SJSA1 (cell line): Measurements from ENCODE around the gene CEP128. TPM values are rescaled to one million over a fixed set of nuclear protein-coding genes. Genes with fewer than 3 reads are reported as not detected.

Experiments used
- DNase-seq, 2 experiments: peaks; one replicate each; pipeline ENCODE4 v3.0.0-alpha.2; 2015 to 2020; ENCODE audit warnings: low spot score in 2 of 2, low read depth in 1 of 2
- H3K27ac ChIP-seq: fragments of 250-450 bp; sonication (Bioruptor Pico); 2 replicates; pipeline ENCODE4 v1.5.1; 2020; ENCODE audit warnings: mild to moderate bottlenecking, moderate library complexity
- H3K27me3 ChIP-seq: fragments of 250-450 bp; sonication (Bioruptor Pico); replicated peaks from 2 replicates; pipeline ENCODE4 v1.5.1; 2020; ENCODE audit warnings: mild to moderate bottlenecking, moderate library complexity
- H3K36me3 ChIP-seq: fragments of 250-450 bp; sonication (Bioruptor Pico); 2 replicates; pipeline ENCODE4 v1.5.1; 2020; ENCODE audit warnings: mild to moderate bottlenecking
- H3K4me1 ChIP-seq: fragments of 250-450 bp; sonication (Bioruptor Pico); replicated peaks from 2 replicates; pipeline ENCODE4 v1.6.1; 2021; ENCODE audit warnings: mild to moderate bottlenecking
- H3K4me3 ChIP-seq: fragments of 250-450 bp; sonication (Bioruptor Pico); 2 replicates; pipeline ENCODE4 v1.5.1; 2020; ENCODE audit warnings: mild to moderate bottlenecking
- H3K9me3 ChIP-seq: fragments of 250-450 bp; sonication (Bioruptor Pico); replicated peaks from 2 replicates; pipeline ENCODE4 v1.5.1; 2020; ENCODE audit warnings: mild to moderate bottlenecking
- total RNA-seq: library from RNA; depleted of rRNA; stranded (reverse); fragments of >200 nt; shearing (Covaris generic); gene quantifications from 2 replicates; pipeline ENCODE4 v1.2.3, GENCODE V29; 2014

CEP128 gene
- total RNA-seq, 1 experiment from 2014 or later = 5.2 TPM

DNA sequence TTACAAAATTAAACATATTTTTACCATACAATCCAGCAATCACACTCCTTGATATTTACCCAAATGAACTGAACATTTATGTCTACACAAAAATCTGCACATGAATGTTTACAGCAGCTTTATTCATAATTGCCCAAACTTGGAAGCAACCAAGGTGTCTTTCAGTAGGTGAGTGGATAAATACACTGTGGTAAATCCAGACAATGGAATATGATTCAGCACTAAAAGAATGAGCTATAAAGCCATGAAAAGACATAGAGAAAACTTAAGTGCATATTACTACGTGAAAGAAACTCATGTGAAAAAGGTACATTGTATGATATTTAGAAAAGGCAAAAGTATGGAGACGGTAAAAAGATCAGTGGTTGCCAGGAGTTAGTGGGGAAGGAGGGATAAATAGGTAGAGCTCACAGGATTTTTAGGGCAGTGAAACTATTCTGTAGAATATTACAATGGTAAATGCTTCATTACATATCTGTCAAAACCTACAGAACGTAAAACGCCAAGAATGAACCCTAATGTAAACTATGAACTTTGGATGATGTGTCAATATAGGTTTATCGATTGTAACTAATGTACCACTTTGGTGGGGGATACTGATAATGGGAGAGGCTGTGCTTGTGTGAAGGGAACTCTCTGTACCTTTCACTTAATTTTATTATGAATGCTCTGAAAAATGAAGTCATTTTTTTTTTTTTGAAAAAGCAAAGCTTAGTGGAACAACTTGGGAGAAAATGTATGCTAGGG, 295.7 kb downstream of the CEP128 start:
- Histone ChIP-seq H3K9me3 (no peaks in the 10 kb centered on the region), H3K27me3 (no peaks in the 10 kb centered on the region), H3K4me1 (peaks cover 5% of the 10 kb centered on the region; the same call in 1 of the 2 replicates), H3K4me3 (no peak overlapping the region), H3K36me3 (no peaks in the 10 kb centered on the region; the same call in 1 of the 2 replicates), H3K27ac (no peak overlapping the region)
- DNase-seq = no peak

DNA sequence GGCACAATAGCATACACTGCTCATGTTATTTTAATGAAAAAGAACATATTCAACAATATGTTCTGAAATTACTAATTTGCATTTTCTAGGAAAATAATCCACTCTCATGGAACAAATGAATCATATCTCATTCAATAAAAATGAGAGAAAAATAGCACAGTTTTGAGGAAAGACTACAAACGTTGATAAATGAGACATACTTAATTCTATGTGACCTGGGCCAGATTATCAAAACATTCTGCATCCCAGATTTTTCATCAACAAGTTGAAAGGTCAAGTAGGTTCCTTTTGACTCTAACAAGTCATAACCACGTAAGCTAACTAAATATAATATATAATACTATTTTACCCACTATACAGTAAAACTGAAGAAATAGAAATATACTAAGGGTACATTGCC, 296.7 kb downstream of the CEP128 start:
- Histone ChIP-seq H3K27me3 (no peaks in the 10 kb centered on the region), H3K4me3 (no peak overlapping the region), H3K36me3 (no peaks in the 10 kb centered on the region; the same call in 1 of the 2 replicates), H3K27ac (no peak overlapping the region), H3K9me3 (no peaks in the 10 kb centered on the region), H3K4me1 (peaks cover 5% of the 10 kb centered on the region; the same call in 1 of the 2 replicates)
- no peak for DNase-seq

DNA sequence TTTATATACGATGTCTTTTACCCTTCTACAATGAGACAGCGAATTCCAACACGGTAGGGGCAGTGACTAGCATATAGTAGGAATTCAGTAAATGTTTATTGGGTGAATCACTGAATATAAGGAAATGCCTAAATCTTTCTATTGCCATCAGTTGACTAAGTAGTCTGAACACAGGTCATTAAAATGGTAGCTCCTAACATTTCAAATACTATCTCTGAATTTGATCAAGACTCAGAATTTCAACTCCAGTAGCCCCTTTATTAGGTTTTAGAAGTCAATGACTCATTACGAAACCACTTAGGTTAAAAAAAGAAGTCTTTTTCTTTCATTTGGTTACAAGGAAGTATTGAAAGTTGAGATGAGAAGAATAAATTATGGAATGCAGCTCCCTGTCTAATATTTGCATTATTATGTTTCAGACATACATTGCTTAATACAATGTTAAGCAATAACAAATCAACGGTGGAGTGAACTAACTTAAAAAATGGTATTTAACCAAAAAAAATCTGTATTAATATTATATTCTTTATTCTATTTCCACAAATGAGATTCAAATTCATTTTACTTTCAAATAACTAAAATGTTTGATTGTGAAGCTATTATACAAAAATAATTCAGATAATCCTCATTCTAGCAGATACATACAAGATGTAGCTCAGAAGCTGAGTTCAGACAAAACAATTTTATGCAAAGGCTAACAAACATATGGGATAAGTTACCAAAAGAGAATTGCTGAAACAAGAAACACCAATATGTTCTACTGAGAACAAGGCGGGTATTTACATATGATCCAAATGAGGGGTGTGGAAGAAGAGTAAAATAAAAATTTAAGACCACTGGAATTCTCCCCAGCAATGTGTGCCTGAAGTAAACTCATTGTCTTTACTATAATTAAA, 302.7 kb downstream of the CEP128 start:
- H3K36me3 ChIP-seq = no peaks in the 10 kb centered on the region
- DNase-seq = peak; percentile 39 to 55
- H3K27me3 ChIP-seq = no peaks in the 10 kb centered on the region
- H3K9me3 ChIP-seq = no peaks in the 10 kb centered on the region
- peaks cover 25% of the 10 kb centered on the region for H3K4me1 ChIP-seq
- peak overlapping the region; percentile 79 for H3K27ac ChIP-seq
- no peak overlapping the region for H3K4me3 ChIP-seq

DNA sequence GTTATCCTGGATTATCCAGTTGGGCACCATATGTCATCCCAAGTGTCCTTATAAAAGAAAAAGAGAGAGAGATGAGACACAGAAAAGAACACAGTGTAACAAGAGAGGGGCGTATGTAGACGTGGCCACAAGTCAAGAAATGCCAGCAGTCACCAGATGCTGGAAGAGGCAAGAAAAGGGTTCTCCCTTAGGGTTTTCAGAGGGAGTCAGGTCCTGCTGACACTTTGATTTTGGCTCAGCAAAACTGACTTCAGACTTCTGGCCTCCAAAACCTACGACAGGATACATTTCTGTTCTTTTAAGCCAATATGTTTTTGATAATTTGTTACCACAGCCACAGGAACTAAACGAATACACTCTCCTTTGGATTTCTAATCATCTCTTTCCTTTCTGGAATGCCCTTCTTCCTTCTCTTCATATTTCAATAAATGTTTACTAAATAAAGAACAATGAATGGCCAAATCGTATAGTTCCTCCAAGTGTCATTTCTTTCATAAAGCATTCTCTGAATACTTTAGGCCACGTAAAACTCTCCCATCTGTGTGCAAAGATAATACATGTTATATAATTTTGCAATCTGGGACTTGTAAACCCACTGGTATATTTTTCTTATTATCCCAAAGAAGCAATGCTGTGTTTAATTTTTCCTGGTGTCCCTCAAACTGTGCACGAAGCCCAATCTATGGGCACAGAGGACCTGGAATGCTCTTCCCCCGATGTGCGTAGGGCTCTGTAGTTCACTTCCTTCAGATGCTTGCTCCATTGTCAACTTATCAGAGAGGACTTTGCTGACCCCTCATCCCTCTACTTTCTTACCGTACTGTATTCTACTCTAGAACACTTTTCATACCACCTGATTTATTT, 303.6 kb downstream of the CEP128 start:
- Histone ChIP-seq H3K4me3 (no peak overlapping the region), H3K36me3 (no peaks in the 10 kb centered on the region), H3K4me1 (peaks cover 25% of the 10 kb centered on the region), H3K27ac (peak overlapping the region; percentile 79), H3K27me3 (no peaks in the 10 kb centered on the region), H3K9me3 (no peaks in the 10 kb centered on the region)
- DNase-seq = no peak

DNA sequence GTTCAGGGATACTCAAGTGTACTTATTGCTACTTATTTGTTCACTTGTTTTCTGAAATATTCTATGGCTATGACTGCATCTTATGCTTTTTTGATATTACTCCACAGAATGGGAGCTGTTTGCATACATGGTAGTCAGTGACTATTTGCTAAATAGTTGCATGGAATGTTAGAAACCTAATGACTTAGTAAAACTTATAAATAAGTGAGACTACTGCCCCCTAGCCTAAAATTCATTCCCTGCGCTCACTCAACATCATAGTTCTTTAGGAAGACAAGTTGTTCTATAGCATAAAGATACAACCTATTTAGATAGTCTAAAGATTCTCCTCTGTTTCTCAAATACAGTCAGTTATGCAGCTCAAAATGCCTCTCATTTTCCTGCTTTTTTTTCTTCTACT, 305.5 kb downstream of the CEP128 start:
- peaks cover 25% of the 10 kb centered on the region for H3K4me1 ChIP-seq
- no peaks in the 10 kb centered on the region for H3K9me3 ChIP-seq
- no peaks in the 10 kb centered on the region for H3K36me3 ChIP-seq
- no peak for DNase-seq
- no peak overlapping the region for H3K27ac ChIP-seq
- H3K27me3 ChIP-seq = no peaks in the 10 kb centered on the region
- H3K4me3 ChIP-seq = no peak overlapping the region

DNA sequence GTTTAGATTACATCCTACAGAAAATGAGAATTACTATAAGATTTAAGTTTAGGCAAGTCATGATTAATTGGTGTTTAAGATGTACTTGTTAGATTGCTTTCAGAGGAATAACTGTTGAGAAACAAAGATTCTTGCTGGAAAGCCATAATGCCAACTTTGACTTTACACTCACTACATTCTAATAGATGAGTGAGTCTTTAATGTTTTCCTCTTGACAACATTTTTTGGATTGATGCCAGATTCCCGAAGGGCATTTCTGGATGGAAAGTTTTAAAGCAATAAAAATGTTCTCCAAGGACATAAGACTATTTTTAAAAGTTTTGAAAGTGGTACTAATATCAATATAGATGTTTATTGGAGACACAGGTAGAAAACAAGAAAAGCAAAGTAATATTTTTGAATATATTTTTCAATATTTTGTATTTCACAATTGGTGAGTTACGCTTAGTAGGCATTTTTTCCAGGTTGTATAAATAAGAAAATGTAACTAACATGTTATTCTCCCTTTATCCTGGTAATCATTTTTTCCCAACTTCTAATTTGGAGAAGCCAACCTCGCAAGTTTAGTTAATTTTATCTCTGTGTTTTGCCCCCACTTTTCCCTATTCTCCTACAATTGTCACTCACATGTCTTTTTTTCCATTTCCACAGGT, 307.3 kb downstream of the CEP128 start:
- Histone ChIP-seq H3K36me3 (no peaks in the 10 kb centered on the region), H3K9me3 (no peaks in the 10 kb centered on the region), H3K27ac (no peak overlapping the region), H3K27me3 (no peaks in the 10 kb centered on the region), H3K4me1 (peaks cover 18% of the 10 kb centered on the region), H3K4me3 (no peak overlapping the region)
- DNase-seq = no peak

DNA sequence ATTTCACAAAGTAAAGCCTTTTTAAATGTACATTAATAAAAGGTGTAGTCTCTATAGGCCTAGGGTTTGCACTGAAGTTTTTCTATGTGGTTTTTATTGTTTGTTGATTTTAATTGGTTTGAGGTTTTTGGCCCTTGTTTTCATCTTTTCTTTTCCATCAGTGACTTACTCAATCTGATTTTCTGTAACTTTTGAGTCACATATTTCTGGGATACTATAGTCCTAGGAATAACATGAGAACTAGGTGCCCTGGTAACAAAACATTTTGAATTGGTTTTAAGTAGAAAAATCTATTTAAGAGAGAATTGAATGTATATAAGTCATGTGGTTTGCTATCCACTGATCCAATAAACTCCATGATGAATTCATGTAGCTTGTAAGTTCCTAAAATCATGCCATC, 311.9 kb downstream of the CEP128 start:
- Histone ChIP-seq H3K27ac (no peak overlapping the region), H3K4me1 (no peaks in the 10 kb centered on the region; the same call in 1 of the 2 replicates), H3K9me3 (no peaks in the 10 kb centered on the region), H3K4me3 (no peak overlapping the region), H3K27me3 (no peaks in the 10 kb centered on the region), H3K36me3 (no peaks in the 10 kb centered on the region)
- DNase-seq = no peak

DNA sequence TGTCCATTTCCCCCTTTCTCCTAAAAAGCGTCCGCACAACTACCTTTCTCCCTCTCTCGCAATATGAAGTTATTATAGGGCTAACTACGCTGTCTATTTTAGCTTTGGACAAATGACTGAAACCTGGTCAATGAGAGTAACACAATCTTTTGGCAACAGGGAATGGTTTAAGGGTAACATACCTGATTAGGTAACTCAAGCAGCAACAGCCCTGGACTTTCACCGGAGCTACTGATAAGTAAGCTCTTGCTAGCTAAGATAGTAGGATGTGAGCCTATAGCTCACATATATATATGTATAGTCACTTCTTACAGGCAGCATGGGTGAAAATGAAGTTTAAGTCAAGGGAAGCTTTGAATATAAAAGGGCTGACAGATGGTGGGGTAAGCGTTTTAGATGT, 313.0 kb downstream of the CEP128 start:
- Histone ChIP-seq H3K27me3 (no peaks in the 10 kb centered on the region), H3K4me3 (no peak overlapping the region), H3K4me1 (no peaks in the 10 kb centered on the region; the same call in 1 of the 2 replicates), H3K36me3 (no peaks in the 10 kb centered on the region), H3K27ac (no peak overlapping the region), H3K9me3 (no peaks in the 10 kb centered on the region)
- no peak for DNase-seq

DNA sequence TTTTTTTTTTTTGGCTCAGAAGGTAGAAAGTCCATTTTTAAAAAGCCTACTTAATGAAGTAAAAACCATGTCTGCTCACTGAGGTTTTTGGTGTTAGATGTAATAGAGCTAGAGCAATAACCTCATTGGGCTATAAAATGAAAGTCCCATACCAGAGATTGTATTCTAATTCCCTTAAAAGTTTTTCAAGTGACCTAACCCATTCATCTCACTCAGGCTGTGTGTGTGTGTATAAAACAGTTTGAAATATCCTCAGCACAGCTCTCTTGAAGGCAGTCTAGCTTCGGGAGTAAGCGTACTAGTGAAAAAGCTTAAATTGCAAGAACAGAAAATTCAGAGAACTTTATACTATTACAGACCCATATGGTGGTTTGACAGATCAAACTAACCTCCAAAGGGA, 313.8 kb downstream of the CEP128 start:
- no peak overlapping the region for H3K4me3 ChIP-seq
- no peak for DNase-seq
- H3K4me1 ChIP-seq = no peaks in the 10 kb centered on the region; the same call in 1 of the 2 replicates
- no peak overlapping the region for H3K27ac ChIP-seq
- no peaks in the 10 kb centered on the region for H3K9me3 ChIP-seq
- H3K36me3 ChIP-seq = no peaks in the 10 kb centered on the region
- no peaks in the 10 kb centered on the region for H3K27me3 ChIP-seq

DNA sequence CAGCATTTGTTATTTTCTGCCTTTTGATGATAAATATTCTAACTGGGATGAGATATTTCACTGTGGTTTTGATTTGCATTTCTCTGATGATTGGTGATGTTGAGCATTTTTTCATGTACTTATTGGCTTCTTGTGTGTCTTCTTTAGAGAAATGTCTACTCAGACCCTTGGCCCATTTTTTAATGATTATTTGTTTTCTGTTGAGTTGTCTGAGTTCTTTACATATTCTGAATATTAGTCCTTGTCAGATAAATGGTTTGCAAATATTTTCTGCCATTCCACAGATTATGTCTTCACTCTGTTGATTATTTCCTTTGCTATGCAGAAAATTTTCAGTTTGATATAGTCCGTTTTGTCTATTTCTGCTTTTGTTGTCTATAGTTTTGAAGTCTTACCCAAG, 317.0 kb downstream of the CEP128 start:
- Histone ChIP-seq H3K27ac (no peak overlapping the region), H3K4me1 (peaks cover 17% of the 10 kb centered on the region), H3K9me3 (no peaks in the 10 kb centered on the region), H3K36me3 (no peaks in the 10 kb centered on the region), H3K27me3 (no peaks in the 10 kb centered on the region), H3K4me3 (no peak overlapping the region)
- no peak for DNase-seq

DNA sequence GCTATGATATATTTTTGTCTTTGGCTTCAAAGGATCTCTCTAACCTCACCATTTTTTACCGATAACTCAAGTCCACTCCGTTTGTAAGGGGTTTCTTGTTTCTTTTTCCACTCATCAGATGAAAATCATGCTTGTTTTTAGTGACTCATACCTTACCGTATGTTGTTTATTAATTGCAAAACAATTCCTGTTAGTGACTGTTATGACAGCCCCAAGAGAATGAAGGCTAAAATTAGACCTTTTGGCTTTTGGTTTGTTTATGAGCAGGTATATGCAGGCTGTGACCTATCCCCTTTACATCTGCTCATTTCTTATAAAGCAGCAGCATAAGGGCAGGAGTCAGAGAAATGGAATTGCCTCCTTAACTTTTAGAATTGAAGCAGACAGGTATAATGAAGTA, 319.8 kb downstream of the CEP128 start:
- Histone ChIP-seq H3K27me3 (no peaks in the 10 kb centered on the region), H3K9me3 (no peaks in the 10 kb centered on the region), H3K4me3 (no peak overlapping the region), H3K36me3 (no peaks in the 10 kb centered on the region), H3K4me1 (peaks cover 21% of the 10 kb centered on the region), H3K27ac (peak overlapping the region; percentile 49)
- peak in 1 of 2 experiments; percentile 49 for DNase-seq

DNA sequence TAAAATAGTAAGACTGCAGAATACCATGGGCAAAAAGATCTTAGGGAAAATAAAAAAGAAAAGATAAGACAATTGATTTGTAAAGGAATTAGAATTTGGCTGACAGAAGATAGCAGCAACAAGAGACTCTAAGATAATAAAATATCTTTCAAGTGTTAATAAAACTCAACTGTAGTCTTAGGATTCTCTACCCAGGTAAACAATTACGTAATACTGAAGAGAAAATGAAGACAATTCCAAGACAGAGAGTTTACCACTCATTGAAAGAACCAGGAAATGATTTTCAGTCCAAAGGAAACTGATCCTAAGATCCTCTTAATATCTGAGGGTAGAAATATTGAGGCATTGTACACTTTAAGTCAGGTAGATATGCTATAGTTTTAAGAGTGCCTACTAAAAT, 321.1 kb downstream of the CEP128 start:
- no peaks in the 10 kb centered on the region for H3K9me3 ChIP-seq
- H3K36me3 ChIP-seq = no peaks in the 10 kb centered on the region
- H3K27me3 ChIP-seq = no peaks in the 10 kb centered on the region
- H3K27ac ChIP-seq = no peak overlapping the region
- no peak for DNase-seq
- H3K4me3 ChIP-seq = no peak overlapping the region
- peaks cover 21% of the 10 kb centered on the region for H3K4me1 ChIP-seq

DNA sequence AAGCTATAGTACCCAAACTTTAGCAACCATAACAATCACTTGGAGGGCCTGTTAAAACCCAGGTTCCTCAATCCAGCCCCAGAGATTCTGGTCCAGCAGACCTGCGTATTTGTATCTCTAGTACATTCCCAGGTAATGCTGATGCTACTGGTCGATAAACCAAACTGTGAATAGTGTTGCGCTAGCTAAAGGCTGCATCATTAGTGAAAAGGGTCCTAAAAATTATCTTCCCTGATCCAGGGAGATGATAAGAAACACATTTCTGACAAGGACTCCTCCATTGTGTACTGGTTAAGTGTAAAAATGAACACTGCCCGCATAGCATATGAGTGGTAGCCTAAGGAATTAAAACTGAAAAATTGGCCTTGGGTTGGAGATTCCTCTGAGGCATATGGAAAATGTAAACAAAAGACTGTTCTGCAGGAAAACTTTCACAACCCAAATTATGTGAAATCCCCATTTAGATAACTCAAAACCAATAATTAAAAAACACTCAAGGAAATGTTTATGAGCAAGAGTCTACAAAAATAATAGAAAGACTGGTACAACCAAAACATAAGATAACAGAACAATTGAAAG, 322.7 kb downstream of the CEP128 start:
- no peaks in the 10 kb centered on the region for H3K36me3 ChIP-seq
- no peaks in the 10 kb centered on the region for H3K27me3 ChIP-seq
- H3K27ac ChIP-seq = no peak overlapping the region
- H3K9me3 ChIP-seq = no peaks in the 10 kb centered on the region
- DNase-seq = no peak
- no peak overlapping the region for H3K4me3 ChIP-seq
- H3K4me1 ChIP-seq = peaks cover 21% of the 10 kb centered on the region
